WTC11 (cell line): ENCODE measurements around the gene KSR2.

Source experiments
- CREM ChIP-seq: sonication (generic); formaldehyde crosslinking; IDR thresholded peaks from 2 replicates; pipeline ENCODE4 v1.8.1; 2022; ENCODE audit warnings: mild to moderate bottlenecking, missing genetic modification reagents, moderate library complexity
- SP1 ChIP-seq: sonication (generic); formaldehyde crosslinking; conservative IDR thresholded peaks from 2 replicates; pipeline ENCODE4 v1.8.1; 2022; ENCODE audit warnings: missing genetic modification reagents
- TF ChIP-seq, protein P1 (sequence below): fragments of 200-600 bp; IDR thresholded peaks from 2 replicates; pipeline ENCODE4 v1.8.0; 2022; ENCODE audit warnings: antibody characterized with exemption
- TF ChIP-seq, protein P2 (sequence below): sonication (generic); formaldehyde crosslinking; IDR thresholded peaks from 2 replicates; pipeline ENCODE4 v1.8.0; 2022; ENCODE audit warnings: mild to moderate bottlenecking, missing genetic modification reagents
- TF ChIP-seq, protein P3 (sequence below): sonication (generic); formaldehyde crosslinking; conservative IDR thresholded peaks from 2 replicates; pipeline ENCODE4 v1.8.1; 2022; ENCODE audit warnings: mild to moderate bottlenecking, missing genetic modification reagents

DNA sequence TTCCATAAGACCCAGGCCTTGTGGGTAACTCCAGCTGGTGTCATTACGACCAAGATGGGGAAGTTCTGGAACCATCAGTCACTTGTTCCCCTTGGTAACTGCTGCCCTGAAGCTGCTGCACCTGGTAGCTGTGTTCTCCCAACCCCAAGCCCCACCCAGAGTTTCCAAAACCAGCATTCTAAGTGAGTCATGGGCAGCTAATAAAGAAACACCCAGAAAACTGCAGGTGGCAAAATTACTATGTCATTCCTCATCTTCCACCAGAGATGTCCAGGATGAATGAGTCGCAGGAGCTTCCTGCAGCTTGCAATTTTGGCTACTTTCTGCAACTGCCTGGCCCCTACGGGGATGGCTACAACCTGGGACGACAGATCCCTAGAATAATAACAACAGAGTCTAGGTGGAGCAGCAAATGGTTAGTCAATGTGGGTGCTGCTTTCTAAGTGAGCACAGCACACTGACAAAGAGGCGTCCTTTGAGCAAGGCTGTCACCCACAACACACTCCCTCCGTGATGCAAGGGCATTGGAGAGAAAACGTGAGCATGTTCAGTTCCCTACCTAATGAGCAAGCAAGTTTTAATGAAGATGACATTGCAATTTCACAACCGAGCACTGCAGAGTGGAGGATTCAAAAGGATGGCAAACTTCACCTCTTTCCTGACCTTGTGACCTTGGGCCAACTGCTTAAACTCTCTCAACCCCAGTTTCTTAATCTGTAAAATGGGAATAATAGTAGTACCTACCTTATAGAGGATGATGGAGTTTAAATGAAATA lies 306.0 kb downstream of the KSR2 start:
- TF ChIP-seq, protein P1, sequence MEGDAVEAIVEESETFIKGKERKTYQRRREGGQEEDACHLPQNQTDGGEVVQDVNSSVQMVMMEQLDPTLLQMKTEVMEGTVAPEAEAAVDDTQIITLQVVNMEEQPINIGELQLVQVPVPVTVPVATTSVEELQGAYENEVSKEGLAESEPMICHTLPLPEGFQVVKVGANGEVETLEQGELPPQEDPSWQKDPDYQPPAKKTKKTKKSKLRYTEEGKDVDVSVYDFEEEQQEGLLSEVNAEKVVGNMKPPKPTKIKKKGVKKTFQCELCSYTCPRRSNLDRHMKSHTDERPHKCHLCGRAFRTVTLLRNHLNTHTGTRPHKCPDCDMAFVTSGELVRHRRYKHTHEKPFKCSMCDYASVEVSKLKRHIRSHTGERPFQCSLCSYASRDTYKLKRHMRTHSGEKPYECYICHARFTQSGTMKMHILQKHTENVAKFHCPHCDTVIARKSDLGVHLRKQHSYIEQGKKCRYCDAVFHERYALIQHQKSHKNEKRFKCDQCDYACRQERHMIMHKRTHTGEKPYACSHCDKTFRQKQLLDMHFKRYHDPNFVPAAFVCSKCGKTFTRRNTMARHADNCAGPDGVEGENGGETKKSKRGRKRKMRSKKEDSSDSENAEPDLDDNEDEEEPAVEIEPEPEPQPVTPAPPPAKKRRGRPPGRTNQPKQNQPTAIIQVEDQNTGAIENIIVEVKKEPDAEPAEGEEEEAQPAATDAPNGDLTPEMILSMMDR, result no peak
- TF ChIP-seq, protein P2, sequence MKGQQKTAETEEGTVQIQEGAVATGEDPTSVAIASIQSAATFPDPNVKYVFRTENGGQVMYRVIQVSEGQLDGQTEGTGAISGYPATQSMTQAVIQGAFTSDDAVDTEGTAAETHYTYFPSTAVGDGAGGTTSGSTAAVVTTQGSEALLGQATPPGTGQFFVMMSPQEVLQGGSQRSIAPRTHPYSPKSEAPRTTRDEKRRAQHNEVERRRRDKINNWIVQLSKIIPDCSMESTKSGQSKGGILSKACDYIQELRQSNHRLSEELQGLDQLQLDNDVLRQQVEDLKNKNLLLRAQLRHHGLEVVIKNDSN (CRISPR knock-in tag), result no peak
- no peak for TF ChIP-seq CREM (CRISPR knock-in tag)
- TF ChIP-seq, protein P3, sequence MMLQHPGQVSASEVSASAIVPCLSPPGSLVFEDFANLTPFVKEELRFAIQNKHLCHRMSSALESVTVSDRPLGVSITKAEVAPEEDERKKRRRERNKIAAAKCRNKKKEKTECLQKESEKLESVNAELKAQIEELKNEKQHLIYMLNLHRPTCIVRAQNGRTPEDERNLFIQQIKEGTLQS (CRISPR knock-in tag), result no peak
- no peak for TF ChIP-seq SP1 (CRISPR knock-in tag)
